ENCODE data around the gene ETV1. TPM values are rescaled to one million over a fixed set of nuclear protein-coding genes. Genes with fewer than 3 reads are reported as not detected.

Gene ETV1
- total RNA-seq, 1 experiment from 2014 or later: 23.3 TPM

- no peaks in the 10 kb centered on the region for H3K36me3 ChIP-seq (ENCODE audit: control insufficient read depth in 1 of 2, insufficient read depth in 2 of 2, low read length in 2 of 2)
- H3K27ac ChIP-seq (ENCODE audit: low read depth, low read length): no peak overlapping the region
- H3K27me3 ChIP-seq (ENCODE audit: insufficient read depth, low read length): no peaks in the 10 kb centered on the region
- ChIA-PET RAD21 (ENCODE audit: low non-redundant PET in 1 of 2, low total read pairs in 2 of 2, uncharacterized antibody in 2 of 2, unreplicated experiment in 2 of 2) (no interaction called here), CTCF (no interaction called here), POLR2A (no interaction called here)
- H3K4me3 ChIP-seq (replicated peaks in 1 of 2; ENCODE audit: low read depth in 1 of 2, low read length in 2 of 2): no peak overlapping the region
- H4K20me1 ChIP-seq (ENCODE audit: insufficient read depth): no peaks in the 10 kb centered on the region
- H3K79me2 ChIP-seq (ENCODE audit: insufficient read depth, low read length): no peaks in the 10 kb centered on the region
- intact Hi-C loops (cut with micrococcal nuclease): no loop called here
- H3K4me1 ChIP-seq (ENCODE audit: control insufficient read depth in 1 of 2, insufficient read depth in 2 of 2, low read length in 2 of 2): no peaks in the 10 kb centered on the region
- no TSS peak for BruUV-seq (replicated peaks)
- ATAC-seq (no peak), DNase-seq (ENCODE audit: low read depth, low spot score) (no peak)
- H3K9me2 ChIP-seq (ENCODE audit: insufficient read depth): peaks cover 8% of the 10 kb centered on the region; the same call in 1 of the 2 replicates
- no peaks in the 10 kb centered on the region for H3K9me3 ChIP-seq (ENCODE audit: control insufficient read depth in 1 of 2, insufficient read depth in 1 of 2, low read depth in 1 of 2, low read length in 2 of 2)
- H3K9ac ChIP-seq (ENCODE audit: low read length): no peak overlapping the region
- no peak overlapping the region for H2AFZ ChIP-seq (ENCODE audit: low read depth, low read length, poor library complexity, severe bottlenecking)
- H3K4me2 ChIP-seq (ENCODE audit: low read length): no peak overlapping the region
- no peak for TF ChIP-seq MAX (IDR thresholded peaks at IDR 0.05)
- TF ChIP-seq TCF7L2 (IDR thresholded peaks at IDR 0.05; ENCODE audit: borderline replicate concordance, extremely low read depth, insufficient read depth, insufficient read length): no peak
- TF ChIP-seq EZH2 (IDR thresholded peaks at IDR 0.05): no peak
- no peak for TF ChIP-seq YY1 (IDR thresholded peaks at IDR 0.05; ENCODE audit: extremely low read depth, insufficient replicate concordance, low read depth, low read length)
- no peak for TF ChIP-seq ZFX (IDR thresholded peaks at IDR 0.05)
- TF ChIP-seq CTCF (IDR thresholded peaks at IDR 0.05 in 2 of 3, conservative IDR thresholded peaks at IDR 0.05 in 1 of 3; ENCODE audit: borderline replicate concordance in 1 of 3, insufficient read depth in 1 of 3, low read depth in 2 of 3, low read length in 2 of 3): no peak
- TF ChIP-seq REST (IDR thresholded peaks at IDR 0.05; ENCODE audit: low read depth): no peak
- no peak for TF ChIP-seq ELF1 (IDR thresholded peaks at IDR 0.05; ENCODE audit: borderline replicate concordance, low read depth)
- TF ChIP-seq CEBPB (IDR thresholded peaks at IDR 0.05; ENCODE audit: low read depth): no peak
- no peak for TF ChIP-seq JUND (IDR thresholded peaks at IDR 0.05)
- TF ChIP-seq ZBTB33 (IDR thresholded peaks at IDR 0.05; ENCODE audit: extremely low read depth, insufficient replicate concordance, low read length): no peak
- TF ChIP-seq CBX3 (IDR thresholded peaks at IDR 0.05; ENCODE audit: low read depth): no peak
- TF ChIP-seq ZNF274 (IDR thresholded peaks at IDR 0.05; ENCODE audit: low read depth, low read length): no peak
- no peak for TF ChIP-seq EZH2phosphoT487 (IDR thresholded peaks at IDR 0.05; ENCODE audit: borderline replicate concordance)
- TF ChIP-seq RAD21 (IDR thresholded peaks at IDR 0.05; ENCODE audit: low read depth): no peak
- TF ChIP-seq FOSL1 (IDR thresholded peaks at IDR 0.05; ENCODE audit: low read depth): no peak
- TF ChIP-seq ATF3 (IDR thresholded peaks at IDR 0.05): no peak
- no peak for TF ChIP-seq EGR1 (IDR thresholded peaks at IDR 0.05; ENCODE audit: low read depth)
These were observed 20.3 kb upstream of the ETV1 start for GRCh38 chr7:14009453-14010418.
